T-cell (primary cell): ENCODE measurements around the gene ATP2C2. TPM values are rescaled to one million over a fixed set of nuclear protein-coding genes. Genes with fewer than 3 reads are reported as not detected.

Experiments
- ATAC-seq, 4 experiments: fragments of 200-7000 bp in 3 of 4; fragments of 150-1000 bp in 1 of 4; cut with Tn5 transposase; replicated peaks in 1 of 4; 1 replicate in 3 of 4; 2 replicates in 1 of 4; pipeline ENCODE4 v1.10.0; 2021; ENCODE audit warnings: moderate library complexity in 3 of 4, mild to moderate bottlenecking in 2 of 4, moderate number of reproducible peaks in 1 of 4
- CTCF ChIA-PET, 2 donors: fragments of 300-600 bp; sonication (Branson Sonifier 250); formaldehyde crosslinking; loops; one replicate each; lab custom pipeline; 2022; ENCODE audit warnings: antibody characterized with exemption in 2 of 2; lab: Charles Lee
- POLR2A ChIA-PET, 2 donors: fragments of 300-600 bp; sonication (Branson Sonifier 250); formaldehyde crosslinking; loops; one replicate each; lab custom pipeline; 2022; ENCODE audit warnings: antibody characterized with exemption in 2 of 2; lab: Charles Lee
- DNase-seq, 35 experiments: peaks; one replicate each; pipeline versions ENCODE4 v3.0.0 to v3.0.0-alpha.2; 2013 to 2023
- H3K27ac ChIP-seq: one replicate; pipeline ENCODE4 v1.5.1; 2013; ENCODE audit warnings: low read length
- H3K27me3 ChIP-seq, 2 experiments: replicated peaks in 1 of 2; 1 replicate in 1 of 2; 2 replicates in 1 of 2; pipeline versions ENCODE4 v1.6.1 to v1.7.0; 2013; ENCODE audit warnings: low read length in 1 of 2, mixed read lengths in 1 of 2; ENCODE audit not compliant: control insufficient read depth in 2 of 2, insufficient read depth in 2 of 2; ENCODE audit errors: extremely low read depth in 1 of 2
- H3K36me3 ChIP-seq, 2 donors: 1 replicate in 1 of 2; 2 replicates in 1 of 2; pipeline versions ENCODE4 v1.6.1 to v1.7.0; 2013; ENCODE audit warnings: low read length in 1 of 2; ENCODE audit not compliant: control insufficient read depth in 2 of 2, insufficient read depth in 1 of 2; ENCODE audit errors: extremely low read depth in 1 of 2
- H3K4me1 ChIP-seq, 2 experiments: 1 replicate in 1 of 2; 2 replicates in 1 of 2; pipeline versions ENCODE4 v1.6.1 to v1.7.0; 2013; ENCODE audit warnings: low read length in 2 of 2, mixed read lengths in 1 of 2; ENCODE audit not compliant: insufficient read depth in 2 of 2, control insufficient read depth in 1 of 2; ENCODE audit errors: extremely low read depth in 1 of 2
- H3K4me3 ChIP-seq, 2 donors: 1 replicate in 1 of 2; 2 replicates in 1 of 2; pipeline versions ENCODE4 v1.5.1 to v1.7.0; 2013; ENCODE audit warnings: mild to moderate bottlenecking in 2 of 2, low read length in 1 of 2, moderate library complexity in 1 of 2; ENCODE audit not compliant: control insufficient read depth in 1 of 2; ENCODE audit errors: extremely low read depth in 1 of 2
- H3K9me3 ChIP-seq: 2 replicates; pipeline ENCODE4 v1.7.0; 2013
- H3K27ac Mint-ChIP-seq, 2 donors: one replicate each; pipeline ENCODE4 v1.8.0; 2020 to 2021; ENCODE audit warnings: mild to moderate bottlenecking in 2 of 2, mixed read lengths in 2 of 2
- H3K27me3 Mint-ChIP-seq, 2 donors: one replicate each; pipeline ENCODE4 v1.8.0; 2021 to 2022; ENCODE audit warnings: mixed read lengths in 2 of 2
- H3K36me3 Mint-ChIP-seq: one replicate; pipeline ENCODE4 v1.8.0; 2021; ENCODE audit warnings: mixed read lengths
- H3K4me1 Mint-ChIP-seq, 3 donors: one replicate each; pipeline ENCODE4 v1.8.0; 2020 to 2022; ENCODE audit warnings: mixed read lengths in 3 of 3, mild to moderate bottlenecking in 1 of 3
- H3K4me3 Mint-ChIP-seq, 3 donors: one replicate each; pipeline ENCODE4 v1.8.0; 2020 to 2022; ENCODE audit warnings: mild to moderate bottlenecking in 3 of 3, mixed read lengths in 3 of 3, moderate library complexity in 3 of 3
- H3K9me3 Mint-ChIP-seq, 3 donors: one replicate each; pipeline ENCODE4 v1.8.0; 2020 to 2022; ENCODE audit warnings: mixed read lengths in 3 of 3
- WGBS: methylation state at CpG from one replicate; pipeline ENCODE4 v1.1.5; 2013; ENCODE audit warnings: missing lambda C conversion rate; ENCODE audit not compliant: insufficient coverage; 5-methylcytosine and 5-hydroxymethylcytosine counted together
- total RNA-seq, 35 experiments: library from RNA in 6 of 35; stranded (reverse) in 6 of 35; fragments of 120-200 nt in 1 of 35; gene quantifications; one replicate each; pipeline versions ENCODE4 v1.2.1 to v1.2.4 and lab custom pipeline; 2013 to 2026

ATP2C2 gene
- total RNA-seq, 5 donors from 2014 or later (not counting 1 experiment from before 2014, with no cell fraction given): not detected

DNA sequence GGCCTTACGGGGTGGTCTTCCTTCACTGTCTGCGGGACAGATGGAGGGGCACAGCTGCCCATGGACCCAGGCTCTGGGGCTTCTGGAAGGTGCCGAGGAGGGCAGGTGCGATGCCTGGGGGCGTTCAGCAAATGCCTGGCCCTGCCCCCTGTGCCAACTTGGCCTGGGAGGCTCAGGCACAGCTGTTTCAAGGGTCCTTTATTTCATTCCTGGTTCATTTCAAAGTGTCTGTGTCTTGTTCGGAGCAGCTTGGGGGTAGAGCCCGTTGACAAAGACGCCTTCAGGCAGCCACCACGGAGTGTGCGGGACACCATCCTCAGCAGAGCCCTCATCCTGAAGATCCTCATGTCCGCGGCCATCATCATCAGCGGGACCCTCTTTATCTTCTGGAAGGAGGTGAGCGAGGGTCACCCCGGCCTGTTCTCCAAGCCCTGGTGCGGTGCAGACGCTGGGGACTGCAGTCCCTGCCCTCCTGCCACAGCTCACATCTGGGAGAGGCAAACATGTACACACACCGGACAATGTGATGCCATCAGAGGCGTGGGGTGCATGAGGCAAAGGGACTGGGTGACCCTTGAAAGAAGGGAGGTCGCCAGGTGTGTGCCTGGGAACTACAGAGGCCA lies 92.2 kb downstream of the ATP2C2 start:
- POLR2A ChIA-PET: no interaction called here
- DNase-seq: no peak

DNA sequence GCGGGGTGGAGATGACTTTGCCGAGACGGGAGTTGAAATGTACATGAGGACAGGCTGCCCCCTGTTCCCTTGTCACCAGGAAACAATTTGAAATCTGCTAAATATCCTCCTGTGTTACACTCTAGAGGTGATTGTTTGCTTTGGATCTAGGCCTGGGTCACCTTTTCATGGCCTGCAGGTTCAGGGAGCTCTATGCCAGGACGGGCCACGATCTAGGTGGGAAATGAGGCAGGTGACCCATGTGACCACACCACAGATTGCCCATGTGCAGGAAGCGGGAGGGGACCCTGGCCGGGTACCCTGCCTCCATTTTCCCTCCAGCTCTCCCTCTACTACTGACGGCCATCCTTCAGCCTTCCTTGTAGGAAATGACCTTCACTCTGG lies 92.7 kb downstream of the ATP2C2 start:
- Mint-ChIP-seq H3K9me3 (no peaks in the 10 kb centered on the region), H3K4me1 (peaks cover 0 to 1% (median 0%) of the 10 kb centered on the region in 3 donors), H3K27ac (no peak overlapping the region), H3K36me3 (peaks cover 30% of the 10 kb centered on the region), H3K27me3 (no peaks in the 10 kb centered on the region), H3K4me3 (no peak overlapping the region)
- no peak for DNase-seq
- 92% methylated on average over 5 of the region's 8 CpGs for WGBS
- Histone ChIP-seq H3K27ac (no peak overlapping the region), H3K9me3 (no peaks in the 10 kb centered on the region), H3K27me3 (no peaks in the 10 kb centered on the region), H3K4me1 (no peaks in the 10 kb centered on the region), H3K36me3 (peaks cover 11 to 13% of the 10 kb centered on the region in 2 donors), H3K4me3 (no peak overlapping the region)
- POLR2A ChIA-PET: no interaction called here
- no peak for ATAC-seq
- CTCF ChIA-PET: no interaction called here

More for the DNA sequence above, 92.2 kb downstream of the ATP2C2 start:
- CTCF ChIA-PET: no interaction called here
- Histone ChIP-seq H3K36me3 (peaks cover 11 to 12% of the 10 kb centered on the region in 2 donors), H3K9me3 (no peaks in the 10 kb centered on the region), H3K4me1 (no peaks in the 10 kb centered on the region), H3K27me3 (no peaks in the 10 kb centered on the region), H3K27ac (no peak overlapping the region), H3K4me3 (no peak overlapping the region)
- H3K4me3 Mint-ChIP-seq: no peak overlapping the region
- H3K9me3 Mint-ChIP-seq: no peaks in the 10 kb centered on the region
- WGBS: 81% methylated on average over 19 of the region's 20 CpGs
- no peak for ATAC-seq
- no peak overlapping the region for H3K27ac Mint-ChIP-seq
- peaks cover 0 to 1% (median 0%) of the 10 kb centered on the region in 3 donors for H3K4me1 Mint-ChIP-seq
- H3K27me3 Mint-ChIP-seq: no peaks in the 10 kb centered on the region
- H3K36me3 Mint-ChIP-seq: peaks cover 27% of the 10 kb centered on the region

DNA sequence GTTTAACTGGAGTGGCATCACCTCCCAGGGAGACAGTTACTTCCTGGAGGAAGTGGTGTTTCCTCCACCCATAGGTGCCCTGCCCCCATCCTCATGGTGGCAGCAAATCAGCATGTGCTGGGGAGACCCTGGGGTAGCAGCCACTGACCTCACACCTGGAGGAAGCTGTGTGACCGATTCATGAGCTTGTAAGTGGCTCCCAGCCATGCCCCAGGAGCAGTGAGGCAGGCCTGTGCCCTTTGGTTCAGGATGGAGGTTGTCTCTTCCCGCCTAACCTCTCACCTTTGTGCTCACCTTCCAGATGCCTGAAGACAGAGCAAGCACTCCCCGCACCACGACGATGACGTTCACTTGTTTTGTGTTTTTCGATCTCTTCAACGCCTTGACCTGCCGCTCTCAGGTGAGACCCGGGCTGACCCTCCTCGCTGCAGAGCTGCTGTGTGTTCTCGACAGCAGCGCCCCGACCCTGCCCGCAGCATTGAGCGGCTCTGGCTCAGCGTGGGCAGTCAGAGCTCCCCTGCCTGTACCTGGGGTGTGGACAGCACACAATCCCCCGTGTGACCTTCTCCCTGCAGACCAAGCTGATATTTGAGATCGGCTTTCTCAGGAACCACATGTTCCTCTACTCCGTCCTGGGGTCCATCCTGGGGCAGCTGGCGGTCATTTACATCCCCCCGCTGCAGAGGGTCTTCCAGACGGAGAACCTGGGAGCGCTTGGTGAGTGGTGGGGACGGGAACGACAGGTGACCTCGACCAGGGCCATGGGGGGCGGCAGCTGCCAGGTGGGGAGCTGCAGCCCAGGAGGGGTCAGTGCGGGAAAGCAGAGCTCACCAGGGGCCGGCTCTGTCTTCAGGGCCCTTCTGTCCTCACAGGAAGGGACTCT lies 93.3 kb downstream of the ATP2C2 start:
- Histone ChIP-seq H3K27ac (no peak overlapping the region), H3K27me3 (no peaks in the 10 kb centered on the region), H3K4me1 (no peaks in the 10 kb centered on the region), H3K36me3 (peaks cover 11 to 15% of the 10 kb centered on the region in 2 donors), H3K9me3 (no peaks in the 10 kb centered on the region), H3K4me3 (no peak overlapping the region)
- no peak overlapping the region for H3K4me3 Mint-ChIP-seq
- peaks cover 0 to 6% (median 5%) of the 10 kb centered on the region in 3 donors for H3K9me3 Mint-ChIP-seq
- DNase-seq (no peak), ATAC-seq (no peak)
- peaks cover 0 to 1% (median 0%) of the 10 kb centered on the region in 3 donors for H3K4me1 Mint-ChIP-seq
- 91% methylated on average over 26 of the region's 30 CpGs for WGBS
- CTCF ChIA-PET: no interaction called here
- no peaks in the 10 kb centered on the region for H3K27me3 Mint-ChIP-seq
- POLR2A ChIA-PET: interaction anchor here in 1 of 2 donors (0.5 kb wide), 1 partner anchor 16 kb away, joined by 3 read pairs; no protein-coding TSS in a partner anchor
- H3K27ac Mint-ChIP-seq: no peak overlapping the region
- H3K36me3 Mint-ChIP-seq: peaks cover 37% of the 10 kb centered on the region

DNA sequence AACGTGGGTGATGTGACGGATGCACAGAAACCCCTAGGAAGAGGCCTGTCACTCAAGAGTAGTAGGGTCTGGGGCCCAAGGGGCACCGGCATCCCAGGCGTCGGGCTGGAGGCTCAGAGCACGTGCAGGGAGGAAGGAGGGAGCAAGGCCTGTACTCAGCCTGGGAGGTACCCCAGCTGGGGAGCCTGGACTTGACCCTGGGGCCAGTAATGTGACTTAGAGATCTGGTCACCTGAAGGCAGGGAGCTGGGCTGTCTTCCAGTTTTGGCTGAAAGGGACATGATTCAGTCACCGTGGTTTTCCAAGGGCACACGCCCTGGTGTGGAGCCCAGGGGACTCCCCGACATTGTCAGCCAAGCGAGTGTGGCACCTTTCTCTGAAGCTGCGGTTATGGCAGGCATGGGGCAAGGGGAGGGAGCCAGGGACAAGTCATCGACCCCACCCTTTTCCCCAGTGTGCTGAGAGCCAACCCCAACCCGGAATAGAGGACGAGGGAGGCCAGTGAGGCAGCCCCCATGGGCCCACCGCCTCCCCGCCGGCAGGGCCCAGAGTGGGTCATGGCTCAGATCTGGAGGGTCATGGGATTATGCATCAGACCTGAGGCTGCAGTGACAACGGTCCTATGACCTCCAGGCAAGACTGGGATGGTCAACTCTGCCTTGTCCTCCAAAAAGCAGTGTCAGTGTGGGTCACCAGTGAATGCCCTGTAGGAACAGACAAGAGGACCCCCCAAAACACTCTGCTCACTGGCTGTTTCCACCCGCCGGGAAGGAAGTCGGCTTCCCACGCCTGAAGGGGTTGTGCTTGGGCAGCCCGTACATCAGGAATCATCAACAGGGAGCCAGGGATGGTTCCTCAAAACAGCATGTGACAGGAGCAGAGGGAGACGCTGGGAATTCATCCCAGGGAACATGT lies 94.2 kb downstream of the ATP2C2 start:
- Histone ChIP-seq H3K27me3 (no peaks in the 10 kb centered on the region), H3K4me3 (no peak overlapping the region), H3K36me3 (peaks cover 11 to 20% of the 10 kb centered on the region in 2 donors), H3K9me3 (peaks cover 3% of the 10 kb centered on the region), H3K4me1 (no peaks in the 10 kb centered on the region), H3K27ac (no peak overlapping the region)
- CTCF ChIA-PET: no interaction called here
- WGBS: 92% methylated on average over 20 of the region's 24 CpGs
- POLR2A ChIA-PET: interaction anchor here in 1 of 2 donors (0.5 kb wide), 1 partner anchor 15 kb away, joined by 3 read pairs; no protein-coding TSS in a partner anchor
- Mint-ChIP-seq H3K27me3 (no peaks in the 10 kb centered on the region), H3K9me3 (peaks cover 2 to 14% (median 7%) of the 10 kb centered on the region in 3 donors), H3K36me3 (peaks cover 44% of the 10 kb centered on the region), H3K27ac (no peak overlapping the region), H3K4me3 (no peak overlapping the region), H3K4me1 (peaks cover 0 to 1% (median 0%) of the 10 kb centered on the region in 3 donors)
- DNase-seq: no peak
- ATAC-seq: no peak

DNA sequence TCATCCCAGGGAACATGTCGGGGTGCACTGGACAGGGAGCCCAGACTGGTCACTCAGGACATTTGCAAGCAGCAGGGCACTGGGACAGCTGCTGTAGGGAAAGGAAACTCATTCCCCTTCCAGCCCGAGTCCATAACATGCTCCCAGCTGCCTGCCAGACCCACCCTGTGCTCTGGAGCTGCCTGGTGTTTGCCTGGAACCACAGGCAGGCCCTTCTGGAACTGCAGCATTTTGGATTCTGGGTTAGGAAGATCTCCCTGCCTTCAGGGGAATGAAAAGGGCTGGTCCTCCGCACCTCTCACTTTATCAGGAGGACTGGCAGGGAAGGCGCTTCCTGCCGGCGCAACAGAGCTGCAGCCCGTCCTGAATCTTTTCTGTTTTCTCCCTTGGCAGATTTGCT lies 94.9 kb downstream of the ATP2C2 start:
- ChIA-PET POLR2A (no interaction called here), CTCF (no interaction called here)
- no peak overlapping the region for H3K27ac Mint-ChIP-seq
- H3K9me3 Mint-ChIP-seq: peaks cover 5 to 17% (median 7%) of the 10 kb centered on the region in 3 donors
- no peaks in the 10 kb centered on the region for H3K27me3 Mint-ChIP-seq
- H3K4me1 Mint-ChIP-seq: peaks cover 0 to 1% (median 0%) of the 10 kb centered on the region in 3 donors
- peaks cover 11 to 26% of the 10 kb centered on the region in 2 donors for H3K36me3 ChIP-seq
- DNase-seq (no peak), ATAC-seq (no peak)
- no peaks in the 10 kb centered on the region for H3K27me3 ChIP-seq
- WGBS: 85% methylated on average over 6 of the region's 7 CpGs
- no peak overlapping the region for H3K4me3 ChIP-seq
- H3K4me1 ChIP-seq: no peaks in the 10 kb centered on the region
- H3K9me3 ChIP-seq: peaks cover 5% of the 10 kb centered on the region
- H3K4me3 Mint-ChIP-seq: no peak overlapping the region
- H3K36me3 Mint-ChIP-seq: peaks cover 51% of the 10 kb centered on the region
- no peak overlapping the region for H3K27ac ChIP-seq

DNA sequence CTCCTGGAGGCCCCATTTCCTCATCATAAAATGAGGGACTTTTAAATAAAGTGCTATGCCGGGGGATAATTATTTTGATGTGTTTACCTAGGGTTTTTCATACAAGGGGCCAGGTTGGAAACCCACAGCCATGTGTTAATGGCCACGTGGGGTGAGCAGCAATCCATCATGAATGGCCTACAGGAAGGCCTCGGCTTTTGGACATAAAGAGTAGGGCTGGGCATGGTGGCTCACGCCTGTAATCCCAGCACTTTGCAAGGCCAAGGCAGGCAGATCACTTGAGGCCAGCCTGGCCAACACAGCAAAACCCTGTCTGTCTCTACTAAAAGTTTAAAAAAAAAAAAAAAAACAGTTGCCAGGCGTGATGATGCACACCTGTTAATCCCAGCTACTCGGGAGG lies 95.8 kb downstream of the ATP2C2 start:
- H3K36me3 Mint-ChIP-seq: peaks cover 52% of the 10 kb centered on the region
- no peak overlapping the region for H3K4me3 Mint-ChIP-seq
- no peak overlapping the region for H3K27ac Mint-ChIP-seq
- H3K9me3 ChIP-seq: peaks cover 5% of the 10 kb centered on the region
- no peak overlapping the region for H3K27ac ChIP-seq
- POLR2A ChIA-PET: no interaction called here
- H3K4me3 ChIP-seq: no peak overlapping the region
- H3K4me1 Mint-ChIP-seq: peaks cover 0 to 1% (median 0%) of the 10 kb centered on the region in 3 donors
- WGBS: no CpG with 5 or more reads among the region's 6 CpGs
- no peaks in the 10 kb centered on the region for H3K27me3 ChIP-seq
- CTCF ChIA-PET: no interaction called here
- DNase-seq (no peak), ATAC-seq (no peak)
- H3K27me3 Mint-ChIP-seq: no peaks in the 10 kb centered on the region
- H3K9me3 Mint-ChIP-seq: peaks cover 5 to 17% (median 7%) of the 10 kb centered on the region in 3 donors
- H3K36me3 ChIP-seq: peaks cover 6 to 26% of the 10 kb centered on the region in 2 donors
- H3K4me1 ChIP-seq: no peaks in the 10 kb centered on the region
